ENCODE results near the gene CPE. TPM values are rescaled to one million over a fixed set of nuclear protein-coding genes. Genes with fewer than 3 reads are reported as not detected.

CPE gene
- total RNA-seq, 1 donor, result 79.4 TPM

- DNase-seq (ENCODE audit: low read depth), result no peak
- no peak for TF ChIP-seq CTCF (IDR thresholded peaks at IDR 0.05; ENCODE audit: insufficient read depth, low read length)
- H3K4me3 ChIP-seq (ENCODE audit: low read depth, low read length), result no peak overlapping the region
These were observed 37.1 kb downstream of the CPE start for GRCh38 chr4:165415910-165416309.

- no peak for DNase-seq (ENCODE audit: low read depth)
- TF ChIP-seq CTCF (IDR thresholded peaks at IDR 0.05; ENCODE audit: insufficient read depth, low read length), result no peak
These were observed 39.3 kb downstream of the CPE start for GRCh38 chr4:165418073-165418472.

GRCh38 chr4:165425629-165426028 lies 46.8 kb downstream of the CPE start:
- DNase-seq (ENCODE audit: low read depth), result no peak
- no peak for TF ChIP-seq CTCF (IDR thresholded peaks at IDR 0.05; ENCODE audit: insufficient read depth, low read length)
- no peak overlapping the region for H3K4me3 ChIP-seq (ENCODE audit: low read depth, low read length)

More at GRCh38 chr4:165418073-165418472, 39.3 kb downstream of the CPE start:
- H3K4me3 ChIP-seq (ENCODE audit: low read depth, low read length), result no peak overlapping the region

GRCh38 chr4:165426331-165426730 lies 47.5 kb downstream of the CPE start:
- no peak for TF ChIP-seq CTCF (IDR thresholded peaks at IDR 0.05; ENCODE audit: insufficient read depth, low read length)
- DNase-seq (ENCODE audit: low read depth), result peak; percentile 7
- H3K4me3 ChIP-seq (ENCODE audit: low read depth, low read length), result no peak overlapping the region

GRCh38 chr4:165426823-165427222 lies 48.0 kb downstream of the CPE start:
- TF ChIP-seq CTCF (IDR thresholded peaks at IDR 0.05; ENCODE audit: insufficient read depth, low read length), result no peak
- no peak overlapping the region for H3K4me3 ChIP-seq (ENCODE audit: low read depth, low read length)
- DNase-seq (ENCODE audit: low read depth), result no peak

GRCh38 chr4:165428957-165429356 lies 50.1 kb downstream of the CPE start:
- TF ChIP-seq CTCF (IDR thresholded peaks at IDR 0.05; ENCODE audit: insufficient read depth, low read length), result no peak
- H3K4me3 ChIP-seq (ENCODE audit: low read depth, low read length), result no peak overlapping the region
- DNase-seq (ENCODE audit: low read depth), result no peak

- no peak for TF ChIP-seq CTCF (IDR thresholded peaks at IDR 0.05; ENCODE audit: insufficient read depth, low read length)
- H3K4me3 ChIP-seq (ENCODE audit: low read depth, low read length), result no peak overlapping the region
- DNase-seq (ENCODE audit: low read depth), result no peak
These were observed 54.7 kb downstream of the CPE start for GRCh38 chr4:165433529-165433928.

Data from fibroblast of the aortic adventitia (primary cell).